Measurements from ENCODE around the gene NOX5. TPM values are rescaled to one million over a fixed set of nuclear protein-coding genes. Genes with fewer than 3 reads are reported as not detected.

NOX5 gene
- total RNA-seq, 2 donors from 2014 or later, result 0.54 to 0.92 TPM

GRCh38 chr15:69037977-69038376, 23.5 kb downstream of the NOX5 start:
- no peaks in the 10 kb centered on the region for H3K9me3 ChIP-seq
- no peak overlapping the region for H3K4me3 ChIP-seq
- no peak overlapping the region for H3K27ac ChIP-seq
- TF ChIP-seq CTCF (IDR thresholded peaks at IDR 0.05), result no peak
- no peaks in the 10 kb centered on the region for H3K27me3 ChIP-seq (replicated peaks; ENCODE audit: insufficient read depth)
- DNase-seq (ENCODE audit: low spot score) (no peak), ATAC-seq (ENCODE audit: insufficient number of reproducible peaks, low FRiP score, low read depth) (no peak)
- H3K36me3 ChIP-seq, result no peaks in the 10 kb centered on the region
- no peaks in the 10 kb centered on the region for H3K4me1 ChIP-seq (ENCODE audit: control insufficient read depth in 1 of 2, low read depth in 2 of 2)

- H3K9me3 ChIP-seq, result no peaks in the 10 kb centered on the region
- no peaks in the 10 kb centered on the region for H3K36me3 ChIP-seq
- DNase-seq (ENCODE audit: low spot score) (no peak), ATAC-seq (ENCODE audit: insufficient number of reproducible peaks, low FRiP score, low read depth) (no peak)
- no peak overlapping the region for H3K4me3 ChIP-seq
- H3K27ac ChIP-seq, result no peak overlapping the region
- no peaks in the 10 kb centered on the region for H3K4me1 ChIP-seq (ENCODE audit: control insufficient read depth in 1 of 2, low read depth in 2 of 2)
- TF ChIP-seq CTCF (IDR thresholded peaks at IDR 0.05), result no peak
- H3K27me3 ChIP-seq (replicated peaks; ENCODE audit: insufficient read depth), result no peaks in the 10 kb centered on the region
Observed at GRCh38 chr15:69038508-69038907, 24.0 kb downstream of the NOX5 start.

GRCh38 chr15:69039516-69040225, 25.2 kb downstream of the NOX5 start:
- Histone ChIP-seq H3K4me3 (no peak overlapping the region), H3K36me3 (no peaks in the 10 kb centered on the region), H3K9me3 (no peaks in the 10 kb centered on the region), H3K27ac (no peak overlapping the region), H3K27me3 (replicated peaks; ENCODE audit: insufficient read depth) (no peaks in the 10 kb centered on the region), H3K4me1 (ENCODE audit: control insufficient read depth in 1 of 2, low read depth in 2 of 2) (no peaks in the 10 kb centered on the region)
- ATAC-seq (ENCODE audit: insufficient number of reproducible peaks, low FRiP score, low read depth) (no peak), DNase-seq (ENCODE audit: low spot score) (no peak)
- no peak for TF ChIP-seq CTCF (IDR thresholded peaks at IDR 0.05)

GRCh38 chr15:69042531-69042930, 28.0 kb downstream of the NOX5 start:
- ATAC-seq (ENCODE audit: insufficient number of reproducible peaks, low FRiP score, low read depth), result no peak
- Histone ChIP-seq H3K9me3 (no peaks in the 10 kb centered on the region), H3K27ac (no peak overlapping the region), H3K27me3 (replicated peaks; ENCODE audit: insufficient read depth) (no peaks in the 10 kb centered on the region), H3K4me3 (no peak overlapping the region), H3K4me1 (ENCODE audit: control insufficient read depth in 1 of 2, low read depth in 2 of 2) (no peaks in the 10 kb centered on the region), H3K36me3 (no peaks in the 10 kb centered on the region)
- no peak for TF ChIP-seq CTCF (IDR thresholded peaks at IDR 0.05)
- DNase-seq (ENCODE audit: low spot score), result no peak

GRCh38 chr15:69045802-69046201, 31.3 kb downstream of the NOX5 start:
- no peaks in the 10 kb centered on the region for H3K4me1 ChIP-seq (ENCODE audit: control insufficient read depth in 1 of 2, low read depth in 2 of 2)
- H3K36me3 ChIP-seq, result no peaks in the 10 kb centered on the region
- H3K27me3 ChIP-seq (replicated peaks; ENCODE audit: insufficient read depth), result no peaks in the 10 kb centered on the region
- no peak overlapping the region for H3K27ac ChIP-seq
- H3K4me3 ChIP-seq, result no peak overlapping the region
- H3K9me3 ChIP-seq, result no peaks in the 10 kb centered on the region
- DNase-seq (ENCODE audit: low spot score) (no peak), ATAC-seq (ENCODE audit: insufficient number of reproducible peaks, low FRiP score, low read depth) (no peak)
- no peak for TF ChIP-seq CTCF (IDR thresholded peaks at IDR 0.05)
